GM19438 (cell line): ENCODE data around the gene L1CAM.

ENCODE experiments used
- ATAC-seq: cut with Tn5 transposase; IDR thresholded peaks from one replicate; pipeline ENCODE4 v1.9.1; 2021; ENCODE audit warnings: low read depth; ENCODE audit not compliant: unreplicated experiment

The L1CAM gene

DNA sequence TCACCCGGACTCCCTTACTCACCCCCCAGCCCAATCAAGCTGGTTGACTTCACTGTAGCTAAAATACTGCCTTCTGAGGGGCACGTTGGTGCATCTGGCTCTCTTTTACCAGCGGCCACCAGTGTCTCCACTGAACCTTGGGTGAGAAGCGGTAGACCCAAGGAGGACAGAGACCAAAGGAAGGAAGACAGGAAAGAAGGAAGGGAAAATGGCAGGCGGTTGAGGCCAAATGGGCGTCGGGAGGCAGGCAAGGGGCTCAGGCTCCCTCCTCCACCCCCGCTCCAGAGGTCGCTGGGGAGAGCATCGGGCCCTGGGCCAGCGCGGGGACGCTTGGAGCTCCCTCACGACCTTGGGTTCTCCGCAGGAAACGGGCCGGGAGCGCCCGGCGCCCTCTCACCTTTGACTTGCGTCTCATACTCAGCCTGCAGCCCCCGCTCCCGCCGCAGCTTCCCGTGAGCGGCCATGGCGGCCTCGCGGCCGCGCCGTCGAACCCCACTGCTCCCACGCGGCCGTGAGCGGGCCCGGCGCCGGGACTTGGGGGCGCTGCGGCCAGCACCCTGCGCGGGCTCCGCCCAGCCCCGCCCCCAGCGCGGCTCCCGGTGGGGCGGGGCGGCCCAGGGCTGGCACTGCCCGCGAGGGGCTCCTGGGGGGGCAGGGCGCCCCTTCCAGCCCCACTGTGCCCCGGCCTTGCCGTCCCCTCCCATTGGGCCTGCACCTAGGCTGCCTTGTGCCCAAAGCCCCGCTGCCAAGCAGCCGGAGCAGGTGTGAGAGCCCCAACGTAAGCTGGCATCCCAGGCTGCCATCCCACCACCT, 40.0 kb upstream of the L1CAM start, which contains the start of gene ARHGAP4:
Gene ARHGAP4, minus strand, starts transcription at position 526 of the 813 bp plus-strand sequence. Its CDS starts 62 bp downstream, at position 464.
- no peak for ATAC-seq

- ATAC-seq, result no peak
Observed at GRCh38 chrX:153925387-153925738, 39.4 kb upstream of the L1CAM start.

DNA sequence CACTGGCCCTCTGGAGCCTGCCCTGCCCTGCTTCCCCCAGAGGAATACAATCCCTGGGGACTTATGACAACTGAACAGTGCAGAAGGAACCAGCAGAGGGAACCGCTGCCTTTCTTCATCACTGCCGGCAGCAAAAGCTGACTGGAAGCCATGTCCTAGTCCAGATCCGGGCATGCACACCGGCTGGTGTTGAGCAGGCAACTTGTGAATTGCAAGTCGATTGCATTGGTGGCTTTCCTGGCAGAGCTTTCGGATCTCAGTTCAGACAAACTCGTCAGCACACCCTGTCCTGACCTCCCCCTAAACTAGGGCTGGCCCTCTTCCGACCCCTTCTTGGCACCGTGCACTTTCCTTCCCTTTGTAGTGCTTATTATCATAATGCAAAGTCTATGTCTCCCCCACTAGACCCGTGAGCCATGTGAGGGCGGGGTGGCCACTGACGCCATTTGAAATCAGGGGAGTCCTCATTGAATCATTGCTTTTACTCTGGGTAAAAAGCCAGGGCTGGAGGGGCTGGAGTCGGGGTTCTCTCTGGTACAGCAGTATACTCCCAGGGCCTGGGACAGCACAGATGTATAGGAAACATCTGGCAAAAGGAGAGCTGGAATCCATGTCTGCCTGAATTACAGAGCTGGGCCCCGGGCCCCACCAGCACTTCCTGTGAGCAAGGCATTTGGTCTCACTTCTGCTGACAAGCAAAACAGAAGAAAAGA, 38.3 kb upstream of the L1CAM start:
- ATAC-seq, result no peak

DNA sequence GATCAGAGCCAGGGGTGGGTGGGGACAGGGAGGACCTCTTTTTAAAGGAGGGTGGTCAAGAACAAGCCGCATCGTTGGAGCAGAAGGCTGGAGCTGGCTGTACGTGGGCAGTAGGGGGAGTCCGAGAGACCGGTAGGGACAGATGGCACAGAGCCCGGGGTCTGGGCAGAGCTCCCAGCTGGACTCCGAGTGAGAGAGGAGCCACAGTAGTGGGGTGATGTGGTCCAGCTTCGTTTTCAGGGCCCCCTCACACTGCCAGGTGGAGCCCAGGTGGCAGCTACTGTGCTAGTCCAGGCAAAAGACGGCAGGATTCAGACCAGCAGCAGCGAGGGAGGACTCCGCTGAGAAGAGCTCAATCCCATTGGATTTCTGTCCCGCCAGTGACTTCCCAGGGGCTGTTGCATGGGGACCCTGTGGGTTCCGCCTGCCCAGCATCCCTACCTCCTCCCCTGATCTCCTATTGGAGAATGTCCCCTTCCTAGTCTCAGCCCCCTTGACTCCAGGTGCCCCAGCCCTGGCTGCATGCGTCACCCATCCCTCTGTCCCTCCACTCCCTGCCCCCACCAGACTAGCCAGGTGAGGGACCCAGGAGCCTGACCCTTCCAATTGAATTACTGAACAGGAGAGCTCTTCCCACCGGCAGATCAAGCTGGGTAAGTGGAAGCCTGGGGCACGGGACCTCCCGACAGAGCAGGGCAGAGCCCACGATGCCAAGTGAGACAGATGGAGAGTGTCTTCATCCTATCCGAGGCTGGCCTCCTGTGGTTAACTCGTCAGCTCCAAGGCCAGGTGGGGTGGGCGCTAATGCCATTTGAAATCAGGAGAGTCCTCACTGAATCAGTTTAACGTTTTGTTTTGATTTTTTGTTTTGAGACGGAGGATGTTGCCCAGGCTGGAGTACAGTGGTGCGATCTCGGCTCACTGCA, 37.2 kb upstream of the L1CAM start:
- no peak for ATAC-seq

GRCh38 chrX:153921511-153922446, 35.8 kb upstream of the L1CAM start:
- ATAC-seq, result no peak

GRCh38 chrX:153921070-153921469, 35.1 kb upstream of the L1CAM start:
- ATAC-seq, result no peak

- ATAC-seq, result no peak
Observed at GRCh38 chrX:153920546-153920945, 34.6 kb upstream of the L1CAM start.

DNA sequence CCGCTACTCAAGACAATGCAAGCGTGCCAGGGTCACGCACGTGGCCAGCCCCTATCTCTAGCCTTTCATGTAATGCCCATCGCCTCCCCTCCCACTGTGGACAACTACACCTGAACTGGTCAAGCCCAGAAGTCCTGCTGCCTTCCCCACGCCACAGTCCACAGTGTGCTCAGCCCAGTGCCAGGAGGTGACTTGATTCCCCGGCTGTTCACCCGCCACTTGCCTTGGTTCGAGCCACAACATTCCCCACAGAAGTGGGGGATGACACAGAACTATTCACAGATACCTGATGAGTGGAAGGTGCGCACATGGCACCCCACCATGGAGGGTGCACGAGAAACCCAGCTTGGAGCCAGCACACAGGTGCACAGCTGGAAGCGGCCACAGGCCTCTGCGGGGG, 33.3 kb upstream of the L1CAM start:
- ATAC-seq, result no peak

GRCh38 chrX:153917869-153918268, 31.9 kb upstream of the L1CAM start:
- no peak for ATAC-seq

- no peak for ATAC-seq
Observed at GRCh38 chrX:153913701-153914100, 27.7 kb upstream of the L1CAM start.

DNA sequence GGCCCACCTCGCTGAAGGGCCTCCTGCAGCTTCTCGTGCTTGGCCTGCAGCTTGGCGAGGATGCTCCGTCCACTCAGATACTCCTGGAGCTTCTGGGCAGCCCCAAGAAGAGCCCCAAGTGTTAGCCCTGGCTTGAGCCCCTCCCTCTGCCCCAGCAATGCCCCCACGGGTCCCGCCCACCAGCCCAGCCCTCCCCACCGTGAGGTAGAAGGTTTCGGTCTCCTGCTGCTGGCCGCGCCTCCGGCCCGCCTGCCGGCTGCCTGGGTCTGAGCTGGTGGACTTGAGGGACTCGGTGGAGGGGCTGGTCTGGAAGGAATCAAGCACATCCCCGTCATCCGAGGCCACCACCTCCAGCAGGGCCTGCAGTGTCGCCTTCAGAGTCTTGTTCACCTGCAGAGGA, 27.2 kb upstream of the L1CAM start:
- no peak for ATAC-seq

DNA sequence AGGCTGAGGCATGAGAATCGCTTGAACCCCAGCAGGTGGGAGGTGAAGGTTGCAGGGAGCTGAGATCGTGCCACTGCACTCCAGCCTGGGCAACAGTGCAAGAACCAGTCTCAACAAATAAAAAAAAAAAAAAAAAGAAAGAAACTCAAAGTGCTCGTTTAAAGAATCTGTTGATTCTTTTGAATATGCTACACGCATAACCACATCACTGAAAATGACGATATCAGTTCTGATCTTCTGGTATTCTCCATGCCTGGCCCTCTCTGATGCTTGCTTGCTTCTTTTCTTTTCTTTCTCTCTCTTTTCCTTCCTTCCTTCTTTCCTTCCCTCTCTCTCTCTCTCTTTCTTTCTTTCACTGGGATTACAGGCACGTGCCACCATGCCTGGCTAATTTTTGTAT, 25.8 kb upstream of the L1CAM start:
- no peak for ATAC-seq

GRCh38 chrX:153910446-153910845, 24.5 kb upstream of the L1CAM start:
- ATAC-seq, result no peak

DNA sequence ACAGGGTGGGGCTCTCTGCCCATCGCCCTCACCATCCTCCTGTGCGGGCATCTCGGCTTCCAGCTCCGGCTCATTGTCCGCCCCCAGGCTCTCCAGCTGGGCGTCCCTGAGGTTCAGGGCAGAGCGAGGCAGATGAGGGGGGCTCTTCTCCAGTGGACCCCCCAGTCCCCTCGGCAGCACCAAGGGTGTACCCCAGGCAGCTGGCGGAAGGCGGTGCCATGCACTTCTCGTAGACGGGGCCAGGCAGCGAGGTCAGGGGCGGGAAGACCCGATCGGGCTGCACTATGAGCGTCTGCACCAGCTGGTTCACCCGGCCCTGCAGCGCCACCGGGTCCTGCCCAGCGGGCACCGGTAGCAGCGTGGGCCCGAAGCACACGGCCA, 24.0 kb upstream of the L1CAM start:
- no peak for ATAC-seq

DNA sequence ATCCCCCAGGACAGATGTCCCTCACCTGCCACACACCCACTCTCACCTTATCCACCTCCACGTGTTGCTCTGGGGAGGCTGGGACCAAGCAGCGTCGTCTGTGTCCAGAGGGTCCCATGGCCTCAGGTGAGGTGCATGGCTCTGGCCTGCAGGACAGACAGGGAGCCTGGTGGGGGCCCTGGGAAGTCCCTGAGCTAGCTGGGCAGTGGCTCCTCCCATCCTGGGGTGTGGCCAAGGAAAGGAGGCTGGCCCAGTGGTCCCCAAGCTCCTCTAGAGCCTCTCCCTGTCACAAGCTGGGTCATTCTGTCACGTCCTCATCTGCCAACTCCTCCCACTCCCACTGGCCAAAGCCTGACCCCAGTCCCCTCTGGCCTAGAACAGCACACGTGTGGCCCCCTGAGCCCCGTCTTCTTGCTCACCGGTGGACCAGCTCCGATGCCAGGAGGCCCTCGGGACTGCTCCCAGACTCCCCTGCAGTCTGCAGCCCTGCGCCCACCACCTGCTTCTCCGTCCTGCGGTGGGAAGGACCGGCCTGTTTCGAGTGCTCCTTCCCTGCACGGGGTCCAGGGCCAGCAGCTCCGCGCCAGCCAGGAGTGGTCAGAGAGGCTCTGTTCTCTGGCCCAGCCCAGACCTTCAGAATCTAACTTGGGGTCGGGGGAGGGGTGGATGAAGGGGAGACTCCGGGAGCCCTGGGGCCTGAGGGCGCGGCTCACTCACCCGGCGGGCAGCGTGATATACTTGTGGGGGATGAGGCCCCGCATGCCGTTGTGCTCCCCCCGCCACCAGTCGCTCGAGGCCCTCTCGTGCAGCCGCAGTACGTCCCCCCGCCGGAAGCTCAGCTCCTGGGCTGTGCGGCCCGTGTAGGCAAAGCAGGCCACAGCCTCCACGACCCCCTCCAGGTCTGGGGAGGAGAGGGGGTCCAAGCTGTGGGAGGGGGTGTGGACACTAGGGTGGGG, 23.3 kb upstream of the L1CAM start:
- ATAC-seq, result no peak

DNA sequence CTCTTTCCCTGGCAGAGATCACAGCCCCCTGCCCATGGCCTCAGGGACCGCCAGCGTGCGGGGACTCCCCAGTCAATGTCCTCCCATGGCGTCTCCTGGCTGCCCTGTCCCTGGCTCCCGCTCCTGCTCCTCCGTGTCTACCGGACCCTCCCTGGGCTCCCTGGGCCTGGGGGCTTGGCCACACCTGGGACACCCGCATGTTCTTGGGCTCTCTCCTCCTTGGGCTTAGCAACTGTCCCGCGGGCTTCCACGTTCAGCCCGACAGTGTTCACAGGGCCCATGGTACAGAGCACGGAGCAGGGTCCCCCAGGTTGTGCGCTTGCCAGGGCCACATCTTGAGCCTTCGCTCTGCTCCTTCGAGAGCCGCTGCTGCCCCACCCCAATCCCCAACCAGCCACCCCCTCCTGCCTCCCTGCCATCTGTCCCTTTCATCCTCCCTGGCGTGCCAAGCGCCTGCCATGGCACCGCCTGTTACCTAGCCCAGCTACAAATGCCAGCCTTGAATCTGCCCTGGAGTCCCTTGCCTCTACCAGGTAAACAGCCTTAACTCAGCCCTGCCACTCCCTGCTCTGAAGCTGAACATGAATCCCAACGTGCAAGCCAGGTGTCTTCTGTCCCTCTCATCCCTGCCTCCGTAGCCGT, 22.4 kb upstream of the L1CAM start:
- no peak for ATAC-seq

DNA sequence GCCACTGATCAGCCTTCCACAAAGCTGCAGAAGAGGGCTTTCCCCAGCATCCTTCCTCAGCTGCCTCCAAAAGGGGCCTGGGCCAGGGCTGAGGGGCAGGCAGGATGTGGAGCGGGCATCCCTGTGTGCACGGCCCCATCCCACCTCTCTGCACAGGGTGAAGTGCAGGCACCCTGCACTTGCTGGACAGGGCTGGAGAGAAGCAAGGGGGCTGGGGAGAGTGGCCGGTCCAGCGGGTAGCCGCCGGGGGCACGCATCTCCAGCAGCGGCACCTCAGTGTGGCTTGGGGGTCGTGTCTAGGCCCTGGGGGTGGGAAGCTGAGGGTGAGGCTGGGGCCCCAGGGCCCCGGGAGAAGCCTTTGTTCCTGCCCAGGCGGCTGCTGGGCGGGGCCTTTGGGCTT, 21.5 kb upstream of the L1CAM start:
- ATAC-seq, result no peak

GRCh38 chrX:153906126-153906917, 20.3 kb upstream of the L1CAM start:
- ATAC-seq, result no peak
